IMR-90 (cell line): Measurements from ENCODE around the gene GNG11. TPM values are rescaled to one million over a fixed set of nuclear protein-coding genes. Genes with fewer than 3 reads are reported as not detected.

Experiments used
- ATAC-seq: fragments of 200-7000 bp; cut with Tn5 transposase; 2 replicates; pipeline ENCODE4 v1.9.1; 2020; ENCODE audit warnings: low read depth, mild to moderate bottlenecking, moderate library complexity
- BruUV-seq: library from RNA; stranded (reverse); fragments of 400-500 nt; replicated peaks from 2 replicates; lab custom pipeline; 2021; lab: Mats Ljungman, UMichigan
- CTCF ChIA-PET: fragments of 300-600 bp; formaldehyde crosslinking; extraction: SDS; loops from one replicate; lab custom pipeline; 2021; ENCODE audit warnings: antibody characterized with exemption; lab: Yijun Ruan, JAX
- POLR2A ChIA-PET: fragments of 300-600 bp; sonication (Branson Sonifier 250); formaldehyde crosslinking; loops from one replicate; lab custom pipeline; 2022; ENCODE audit warnings: antibody characterized with exemption; ENCODE audit not compliant: unreplicated experiment; lab: Charles Lee
- DNase-seq: peaks from one replicate; pipeline ENCODE4 v3.0.0; 2013
- H2AFZ ChIP-seq: replicated peaks from 2 replicates; pipeline ENCODE3; 2013; ENCODE audit warnings: low read length, mild to moderate bottlenecking; ENCODE audit not compliant: poor library complexity
- H2AK5ac ChIP-seq: 2 replicates; pipeline ENCODE4 v1.6.1; 2013; ENCODE audit warnings: low read depth, low read length, inconsistent platforms
- H2AK9ac ChIP-seq: replicated peaks from 2 replicates; pipeline ENCODE3; 2013; ENCODE audit warnings: mild to moderate bottlenecking, low read depth, low read length, moderate library complexity; ENCODE audit not compliant: poor library complexity
- H2BK120ac ChIP-seq: 2 replicates; pipeline ENCODE4 v1.6.1; 2013; ENCODE audit warnings: low read depth, low read length, inconsistent platforms
- H2BK15ac ChIP-seq: 3 replicates; pipeline ENCODE4 v1.6.1; 2013; ENCODE audit warnings: low read depth, low read length, inconsistent platforms
- H2BK20ac ChIP-seq: 2 replicates; pipeline ENCODE4 v1.6.1; 2013; ENCODE audit warnings: low read depth, mild to moderate bottlenecking, inconsistent platforms, low read length, moderate library complexity
- H2BK5ac ChIP-seq: 2 replicates; pipeline ENCODE4 v1.6.1; 2013; ENCODE audit warnings: mild to moderate bottlenecking, low read depth, low read length, inconsistent platforms; ENCODE audit not compliant: poor library complexity, severe bottlenecking
- H3K14ac ChIP-seq: replicated peaks from 2 replicates; pipeline ENCODE4 v1.6.1; 2013; ENCODE audit warnings: low read depth, low read length, inconsistent platforms
- H3K18ac ChIP-seq: 2 replicates; pipeline ENCODE4 v1.6.1; 2013; ENCODE audit warnings: low read depth, low read length, control low read depth
- H3K23ac ChIP-seq: 2 replicates; pipeline ENCODE4 v1.6.1; 2013; ENCODE audit warnings: low read depth, low read length, inconsistent platforms
- H3K27ac ChIP-seq: 2 replicates; pipeline ENCODE4 v1.5.1; 2013; ENCODE audit warnings: mild to moderate bottlenecking, control low read depth, low read length; ENCODE audit not compliant: insufficient read depth
- H3K27me3 ChIP-seq: 2 replicates; pipeline ENCODE4 v1.6.1; 2013; ENCODE audit warnings: low read length; ENCODE audit not compliant: control insufficient read depth, insufficient read depth
- H3K36me3 ChIP-seq: 2 replicates; pipeline ENCODE4 v1.6.1; 2013; ENCODE audit warnings: low read length, mixed read lengths; ENCODE audit not compliant: control insufficient read depth, insufficient read depth
- H3K4ac ChIP-seq: 2 replicates; pipeline ENCODE4 v1.6.1; 2013; ENCODE audit warnings: low read depth, low read length, inconsistent platforms
- H3K4me1 ChIP-seq: 2 replicates; pipeline ENCODE4 v1.6.1; 2013; ENCODE audit warnings: low read length, mixed read lengths; ENCODE audit not compliant: control insufficient read depth, insufficient read depth
- H3K4me2 ChIP-seq: 2 replicates; pipeline ENCODE4 v1.6.1; 2013; ENCODE audit warnings: low read depth, mild to moderate bottlenecking, control low read depth, low read length, moderate library complexity
- H3K4me3 ChIP-seq: 2 replicates; pipeline ENCODE4 v1.5.1; 2013; ENCODE audit warnings: low read depth, mild to moderate bottlenecking, control low read depth, low read length, moderate library complexity; ENCODE audit not compliant: insufficient read depth
- H3K56ac ChIP-seq: 2 replicates; pipeline ENCODE4 v1.6.1; 2013; ENCODE audit warnings: low read length, inconsistent platforms; ENCODE audit not compliant: insufficient read depth; ENCODE audit errors: extremely low read depth
- H3K79me1 ChIP-seq, 2 experiments: 2 replicates each; pipeline ENCODE4 v1.6.1; 2013; ENCODE audit warnings: low read length in 2 of 2, inconsistent platforms in 1 of 2, low read depth in 1 of 2
- H3K9ac ChIP-seq: 2 replicates; pipeline ENCODE4 v1.6.1; 2013; ENCODE audit warnings: low read depth, low read length, control low read depth
- H3K9me1 ChIP-seq: 2 replicates; pipeline ENCODE4 v1.6.1; 2013; ENCODE audit warnings: low read length, inconsistent platforms; ENCODE audit not compliant: insufficient read depth
- H3K9me3 ChIP-seq: 2 replicates; pipeline ENCODE4 v1.6.1; 2013; ENCODE audit warnings: low read length; ENCODE audit not compliant: control insufficient read depth, insufficient read depth
- H4K20me1 ChIP-seq: 2 replicates; pipeline ENCODE4 v1.6.1; 2013; ENCODE audit warnings: low read length, inconsistent platforms; ENCODE audit not compliant: insufficient read depth
- H4K5ac ChIP-seq: 2 replicates; pipeline ENCODE4 v1.6.1; 2013; ENCODE audit warnings: mild to moderate bottlenecking, low read depth, low read length, control low read depth
- H4K8ac ChIP-seq, 2 experiments: 2 replicates each; pipeline ENCODE4 v1.6.1; 2013; ENCODE audit warnings: low read depth in 2 of 2, low read length in 2 of 2, control low read depth in 1 of 2, inconsistent platforms in 1 of 2
- H4K91ac ChIP-seq: 2 replicates; pipeline ENCODE4 v1.6.1; 2013; ENCODE audit warnings: low read depth, low read length, inconsistent platforms; ENCODE audit not compliant: insufficient read depth
- CEBPB ChIP-seq: IDR thresholded peaks from 2 replicates; pipeline ENCODE4 v1.6.1; 2012; ENCODE audit warnings: low read depth, low read length, improper control_type of control experiment
- CHD1 ChIP-seq: IDR thresholded peaks from 2 replicates; pipeline ENCODE4 v1.6.1; 2012; ENCODE audit warnings: low read depth, low read length, improper control_type of control experiment
- NFE2L2 ChIP-seq: fragments of 150-350 bp; IDR thresholded peaks from 2 replicates; pipeline ENCODE4 v1.6.1; 2016; ENCODE audit warnings: low read depth, mild to moderate bottlenecking, low read length
- POLR2A ChIP-seq: IDR thresholded peaks from 2 replicates; pipeline ENCODE4 v1.6.1; 2012; ENCODE audit warnings: mild to moderate bottlenecking, low read depth, low read length
- RAD21 ChIP-seq: IDR thresholded peaks from 2 replicates; pipeline ENCODE4 v1.6.1; 2012; ENCODE audit warnings: low read length, improper control_type of control experiment
- RFX5 ChIP-seq: IDR thresholded peaks from 2 replicates; pipeline ENCODE4 v1.8.0; 2012; ENCODE audit warnings: low read depth, mild to moderate bottlenecking, low read length, moderate library complexity
- SMC3 ChIP-seq: fragments of 150-350 bp; IDR thresholded peaks from 2 replicates; pipeline ENCODE4 v1.6.1; 2016; ENCODE audit warnings: low read depth, mild to moderate bottlenecking, antibody characterized with exemption, low read length, moderate library complexity
- WGBS, 2 experiments: methylation state at CpG; one replicate each; pipeline versions ENCODE4 v1.1.5 to v1.1.7; 2013; ENCODE audit warnings: missing lambda C conversion rate in 2 of 2; ENCODE audit not compliant: insufficient read length in 1 of 2; ENCODE audit errors: extremely low coverage in 2 of 2; 5-methylcytosine and 5-hydroxymethylcytosine counted together
- dilution Hi-C: fragments of 300-500 bp; cut with HindIII; formaldehyde crosslinking; loops from one replicate; pipeline ENCODE4 v1.14.3; 2018; ENCODE audit warnings: low sequenced_read_pairs; ENCODE audit not compliant: unreplicated experiment
- in situ Hi-C: fragments of 300-500 bp; cut with MboI; formaldehyde crosslinking; loops from 3 replicates; pipeline ENCODE4 v1.14.3; 2019; ENCODE audit warnings: low sequenced_read_pairs, inconsistent platforms, mixed read lengths
- intact Hi-C: fragments of 100-400 bp; cut with micrococcal nuclease; formaldehyde crosslinking; loops from 2 replicates; pipeline ENCODE4 v1.10.0; 2022
- polyA plus RNA-seq, 3 experiments: library from polyadenylated mRNA; depleted of rRNA; stranded (reverse); fragments of >200 nt; gene quantifications; 2 replicates each; pipeline ENCODE4 v1.2.3, GENCODE V29; 2012; ENCODE audit warnings: low replicate concordance in 1 of 3
- total RNA-seq: library from RNA; depleted of rRNA; stranded (reverse); fragments of >200 nt; gene quantifications from 2 replicates; pipeline ENCODE4 v1.2.3, GENCODE V29; 2012
- TF ChIP-seq, protein P1 (sequence below): conservative IDR thresholded peaks from 2 replicates; pipeline ENCODE4 v1.5.1; 2012; ENCODE audit warnings: mild to moderate bottlenecking, low read depth, low read length, improper control_type of control experiment

The GNG11 gene
- total and polyA plus RNA-seq, 2 of the 4 experiments (the other 2 are of a cell fraction), result 6.1 to 10.5 TPM

DNA sequence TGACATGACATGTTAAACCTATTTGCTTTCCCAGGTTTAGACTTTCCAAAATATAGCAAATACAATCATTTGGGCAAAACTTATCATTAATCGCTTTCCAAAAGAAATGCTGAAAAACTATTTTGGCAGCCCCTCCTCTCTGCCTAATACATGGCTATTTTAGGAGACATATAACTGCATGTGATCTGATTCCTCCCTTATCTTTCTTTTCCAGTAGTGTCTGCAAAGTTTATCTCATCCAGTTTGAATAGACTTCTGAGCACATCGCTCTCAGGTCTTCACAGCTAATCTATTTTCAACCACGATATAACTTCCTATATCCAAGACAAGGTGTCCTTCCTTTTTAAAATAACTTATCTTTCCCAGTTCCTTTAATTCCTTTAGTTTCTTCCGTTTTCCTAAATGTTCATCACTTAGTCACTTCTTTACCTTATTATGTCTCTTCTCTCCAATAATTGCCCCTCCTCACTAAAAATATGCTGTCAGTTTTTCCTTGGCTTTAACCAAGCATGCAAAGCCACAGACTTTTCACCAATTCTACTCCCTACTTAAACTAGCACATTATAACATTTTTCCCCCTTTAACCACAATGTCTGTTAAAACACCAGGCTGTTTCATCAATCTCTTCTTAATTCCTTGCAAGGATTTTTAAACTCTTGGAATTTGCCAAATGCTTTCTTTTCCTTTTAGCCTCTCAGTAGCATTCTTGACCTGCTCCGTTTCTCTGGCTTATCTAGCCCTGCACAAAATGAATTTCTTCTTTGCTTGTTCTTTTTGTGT, 24.4 kb downstream of the GNG11 start:
- Histone ChIP-seq H3K23ac (no peak overlapping the region; the same call in 1 of the 2 replicates), H3K27me3 (no peaks in the 10 kb centered on the region), H3K9me1 (peaks cover 5% of the 10 kb centered on the region), H4K20me1 (no peaks in the 10 kb centered on the region), H3K4me3 (no peak overlapping the region), H3K4me1 (peaks cover 21% of the 10 kb centered on the region), H2BK120ac (peak overlapping the region; percentile 97), H3K79me1 (no peaks in the 10 kb centered on the region), H2BK15ac (peak overlapping the region; percentile 90; the same call in 1 of the 3 replicates), H3K4ac (no peak overlapping the region; the same call in 1 of the 2 replicates), H3K14ac (no peak overlapping the region), H4K91ac (peak overlapping the region; percentile 80; the same call in 1 of the 2 replicates), H3K27ac (no peak overlapping the region), H2BK5ac (peak overlapping the region; percentile 99), H3K4me2 (no peak overlapping the region), H3K36me3 (no peaks in the 10 kb centered on the region), H2AK5ac (no peak overlapping the region), H3K56ac (no peak overlapping the region; the same call in 1 of the 2 replicates), H4K5ac (peak overlapping the region; percentile 97; the same call in 1 of the 2 replicates), H3K9ac (0 out of 2 replicates have a peak overlapping the region, but pooled peaks have one; percentile 4), H4K8ac (peak overlapping the region; percentile 36 to 39; a peak in 3 of 4 replicates), H2AFZ (no peak overlapping the region), H2BK20ac (peak overlapping the region; percentile 77), H3K18ac (peak overlapping the region; percentile 97; the same call in 1 of the 2 replicates), H2AK9ac (no peak overlapping the region), H3K9me3 (no peaks in the 10 kb centered on the region)
- CTCF ChIA-PET, result no interaction called here
- in situ Hi-C loops, result no loop called here
- no peak for ATAC-seq
- POLR2A ChIA-PET, result no interaction called here
- DNase-seq, result no peak
- dilution Hi-C loops, result no loop called here
- intact Hi-C loops, result no loop called here
- no TSS peak for BruUV-seq
- TF ChIP-seq CEBPB (no peak), RFX5 (no peak), RAD21 (no peak), CHD1 (no peak), POLR2A (no peak), SMC3 (no peak), NFE2L2 (no peak)
- TF ChIP-seq, protein P1, sequence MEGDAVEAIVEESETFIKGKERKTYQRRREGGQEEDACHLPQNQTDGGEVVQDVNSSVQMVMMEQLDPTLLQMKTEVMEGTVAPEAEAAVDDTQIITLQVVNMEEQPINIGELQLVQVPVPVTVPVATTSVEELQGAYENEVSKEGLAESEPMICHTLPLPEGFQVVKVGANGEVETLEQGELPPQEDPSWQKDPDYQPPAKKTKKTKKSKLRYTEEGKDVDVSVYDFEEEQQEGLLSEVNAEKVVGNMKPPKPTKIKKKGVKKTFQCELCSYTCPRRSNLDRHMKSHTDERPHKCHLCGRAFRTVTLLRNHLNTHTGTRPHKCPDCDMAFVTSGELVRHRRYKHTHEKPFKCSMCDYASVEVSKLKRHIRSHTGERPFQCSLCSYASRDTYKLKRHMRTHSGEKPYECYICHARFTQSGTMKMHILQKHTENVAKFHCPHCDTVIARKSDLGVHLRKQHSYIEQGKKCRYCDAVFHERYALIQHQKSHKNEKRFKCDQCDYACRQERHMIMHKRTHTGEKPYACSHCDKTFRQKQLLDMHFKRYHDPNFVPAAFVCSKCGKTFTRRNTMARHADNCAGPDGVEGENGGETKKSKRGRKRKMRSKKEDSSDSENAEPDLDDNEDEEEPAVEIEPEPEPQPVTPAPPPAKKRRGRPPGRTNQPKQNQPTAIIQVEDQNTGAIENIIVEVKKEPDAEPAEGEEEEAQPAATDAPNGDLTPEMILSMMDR, result no peak
- WGBS, 2 experiments, result 19% methylated on average over 3 of the region's 5 CpGs; no CpG with 5 or more reads in 1 of the 2 experiments
